ENCODE results near the gene NT5C.

Gene NT5C

DNA sequence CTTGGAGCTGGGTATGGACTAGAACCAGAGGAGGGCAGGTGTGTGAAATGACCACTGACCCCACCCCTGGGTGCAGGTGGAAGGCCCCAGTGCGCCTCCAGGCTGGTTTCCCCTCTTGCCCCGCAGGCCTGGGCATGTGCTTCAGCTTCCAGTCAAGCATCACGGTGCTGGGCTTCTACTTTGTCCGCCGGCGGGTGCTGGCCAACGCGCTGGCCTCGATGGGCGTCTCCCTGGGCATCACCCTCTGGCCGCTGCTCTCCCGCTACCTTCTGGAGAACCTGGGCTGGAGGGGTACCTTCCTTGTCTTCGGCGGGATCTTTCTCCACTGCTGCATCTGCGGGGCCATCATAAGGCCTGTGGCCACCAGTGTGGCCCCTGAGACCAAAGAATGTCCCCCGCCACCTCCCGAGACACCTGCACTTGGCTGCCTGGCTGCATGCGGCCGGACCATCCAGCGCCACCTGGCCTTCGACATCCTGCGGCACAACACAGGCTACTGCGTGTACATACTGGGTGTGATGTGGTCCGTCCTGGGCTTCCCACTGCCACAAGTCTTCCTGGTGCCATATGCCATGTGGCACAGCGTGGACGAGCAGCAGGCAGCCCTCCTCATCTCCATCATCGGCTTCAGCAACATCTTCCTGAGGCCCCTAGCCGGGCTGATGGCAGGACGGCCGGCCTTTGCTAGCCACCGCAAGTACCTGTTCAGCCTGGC lies 31.5 kb downstream of the NT5C start:
- H3K36me3 ChIP-seq (ENCODE audit: control insufficient read depth, insufficient read depth, low read length), result no peaks in the 10 kb centered on the region
- H3K4me3 ChIP-seq (replicated peaks; ENCODE audit: low read depth, low read length), result no peak overlapping the region
- H3K27me3 ChIP-seq (replicated peaks; ENCODE audit: control insufficient read depth, insufficient read depth, low read length), result no peaks in the 10 kb centered on the region
- no peak for DNase-seq (ENCODE audit: extremely low read depth, insufficient read length)
- no peak for TF ChIP-seq CTCF (IDR thresholded peaks at IDR 0.05; ENCODE audit: insufficient read depth, low read length, poor library complexity, severe bottlenecking)

- H3K27me3 ChIP-seq (replicated peaks; ENCODE audit: control insufficient read depth, insufficient read depth, low read length), result no peaks in the 10 kb centered on the region
- H3K4me3 ChIP-seq (replicated peaks; ENCODE audit: low read depth, low read length), result no peak overlapping the region
- DNase-seq (ENCODE audit: extremely low read depth, insufficient read length), result no peak
- TF ChIP-seq CTCF (IDR thresholded peaks at IDR 0.05; ENCODE audit: insufficient read depth, low read length, poor library complexity, severe bottlenecking), result no peak
- H3K36me3 ChIP-seq (ENCODE audit: control insufficient read depth, insufficient read depth, low read length), result no peaks in the 10 kb centered on the region
Observed at GRCh38 chr17:75098861-75099260, 32.7 kb downstream of the NT5C start.

DNA sequence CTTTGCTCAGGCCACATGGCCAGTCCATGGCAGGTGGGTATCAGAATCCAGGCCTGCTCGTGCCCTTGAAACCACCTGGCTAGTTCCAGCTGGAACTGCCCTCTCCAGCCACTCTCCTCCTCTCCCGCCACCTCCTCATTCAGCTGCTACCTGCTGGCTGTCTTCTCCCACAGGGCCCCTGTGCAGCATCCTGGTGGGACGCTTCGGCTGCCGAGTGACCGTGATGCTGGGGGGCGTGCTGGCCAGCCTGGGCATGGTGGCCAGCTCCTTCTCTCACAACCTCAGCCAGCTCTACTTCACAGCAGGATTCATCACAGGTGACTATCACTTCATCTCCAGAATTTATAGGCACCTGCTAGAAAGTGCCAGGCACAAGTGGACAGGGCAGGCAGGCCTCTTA lies 33.7 kb downstream of the NT5C start:
- DNase-seq (ENCODE audit: extremely low read depth, insufficient read length), result no peak
- no peaks in the 10 kb centered on the region for H3K27me3 ChIP-seq (replicated peaks; ENCODE audit: control insufficient read depth, insufficient read depth, low read length)
- H3K4me3 ChIP-seq (replicated peaks; ENCODE audit: low read depth, low read length), result no peak overlapping the region
- no peaks in the 10 kb centered on the region for H3K36me3 ChIP-seq (ENCODE audit: control insufficient read depth, insufficient read depth, low read length)
- TF ChIP-seq CTCF (IDR thresholded peaks at IDR 0.05; ENCODE audit: insufficient read depth, low read length, poor library complexity, severe bottlenecking), result no peak

DNA sequence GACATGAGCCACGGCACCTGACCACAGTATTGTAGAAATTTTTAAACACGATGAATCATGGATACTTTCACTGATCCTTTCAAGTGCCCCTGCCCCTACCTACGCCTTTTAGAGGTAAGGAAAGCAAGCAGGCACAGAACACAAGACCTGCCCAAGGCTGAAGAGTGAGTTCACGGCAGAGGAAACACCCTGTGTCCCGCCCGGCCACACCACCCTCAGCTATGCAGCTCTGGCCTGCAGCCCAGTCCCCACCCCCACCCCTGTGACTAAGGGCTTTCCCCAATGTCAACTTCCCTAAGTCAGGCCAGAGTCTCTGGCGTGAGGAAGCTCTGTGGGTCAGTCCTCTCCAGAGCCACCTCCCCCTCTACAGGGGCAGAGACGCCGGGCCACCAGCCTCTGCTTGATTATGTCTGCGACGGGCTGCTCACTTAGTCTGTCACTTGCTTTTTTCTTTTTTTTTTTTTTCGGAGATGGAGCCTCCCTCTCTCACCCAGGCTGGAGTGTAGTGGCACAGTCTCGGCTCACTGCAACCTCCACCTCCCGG lies 35.4 kb downstream of the NT5C start:
- no peaks in the 10 kb centered on the region for H3K36me3 ChIP-seq (ENCODE audit: control insufficient read depth, insufficient read depth, low read length)
- H3K4me3 ChIP-seq (replicated peaks; ENCODE audit: low read depth, low read length), result no peak overlapping the region
- DNase-seq (ENCODE audit: extremely low read depth, insufficient read length), result no peak
- TF ChIP-seq CTCF (IDR thresholded peaks at IDR 0.05; ENCODE audit: insufficient read depth, low read length, poor library complexity, severe bottlenecking), result no peak
- H3K27me3 ChIP-seq (replicated peaks; ENCODE audit: control insufficient read depth, insufficient read depth, low read length), result no peaks in the 10 kb centered on the region

DNA sequence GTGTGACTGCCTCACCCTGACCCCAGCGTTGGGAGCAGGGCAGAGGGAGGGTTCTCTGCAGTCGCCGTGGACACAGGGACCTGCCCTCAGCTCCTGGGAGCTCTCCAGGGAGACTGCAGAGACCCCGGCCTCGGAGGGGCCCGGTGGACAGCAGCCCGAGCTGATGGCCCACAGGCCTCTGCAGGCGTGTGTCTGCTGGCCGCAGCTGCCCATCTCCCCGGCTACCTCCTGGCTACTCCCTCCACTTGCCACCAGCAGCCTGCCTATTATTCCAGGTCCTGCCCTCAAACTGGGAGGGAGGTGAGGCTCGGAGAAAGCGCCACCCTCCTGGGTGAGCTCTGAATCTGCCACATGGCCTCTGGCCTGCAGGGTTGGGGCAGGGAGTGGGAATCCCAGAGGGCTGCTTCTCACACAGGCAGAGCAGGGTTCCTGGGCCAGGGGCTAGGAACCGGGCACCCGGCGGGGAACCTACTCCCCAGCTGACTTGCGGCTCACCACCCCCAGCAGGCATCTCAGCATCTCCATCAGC lies 36.6 kb downstream of the NT5C start:
- no peak overlapping the region for H3K4me3 ChIP-seq (replicated peaks; ENCODE audit: low read depth, low read length)
- no peaks in the 10 kb centered on the region for H3K36me3 ChIP-seq (ENCODE audit: control insufficient read depth, insufficient read depth, low read length)
- H3K27me3 ChIP-seq (replicated peaks; ENCODE audit: control insufficient read depth, insufficient read depth, low read length), result no peaks in the 10 kb centered on the region
- TF ChIP-seq CTCF (IDR thresholded peaks at IDR 0.05; ENCODE audit: insufficient read depth, low read length, poor library complexity, severe bottlenecking), result no peak
- DNase-seq (ENCODE audit: extremely low read depth, insufficient read length), result no peak
